ENCODE data around the gene NOL7. TPM values are rescaled to one million over a fixed set of nuclear protein-coding genes. Genes with fewer than 3 reads are reported as not detected.

NOL7 gene
- total and polyA plus RNA-seq, 2 of the 8 experiments (the other 6 are each of a cell fraction or from before 2014, with no cell fraction given) = 16.4 to 70.4 TPM

DNA sequence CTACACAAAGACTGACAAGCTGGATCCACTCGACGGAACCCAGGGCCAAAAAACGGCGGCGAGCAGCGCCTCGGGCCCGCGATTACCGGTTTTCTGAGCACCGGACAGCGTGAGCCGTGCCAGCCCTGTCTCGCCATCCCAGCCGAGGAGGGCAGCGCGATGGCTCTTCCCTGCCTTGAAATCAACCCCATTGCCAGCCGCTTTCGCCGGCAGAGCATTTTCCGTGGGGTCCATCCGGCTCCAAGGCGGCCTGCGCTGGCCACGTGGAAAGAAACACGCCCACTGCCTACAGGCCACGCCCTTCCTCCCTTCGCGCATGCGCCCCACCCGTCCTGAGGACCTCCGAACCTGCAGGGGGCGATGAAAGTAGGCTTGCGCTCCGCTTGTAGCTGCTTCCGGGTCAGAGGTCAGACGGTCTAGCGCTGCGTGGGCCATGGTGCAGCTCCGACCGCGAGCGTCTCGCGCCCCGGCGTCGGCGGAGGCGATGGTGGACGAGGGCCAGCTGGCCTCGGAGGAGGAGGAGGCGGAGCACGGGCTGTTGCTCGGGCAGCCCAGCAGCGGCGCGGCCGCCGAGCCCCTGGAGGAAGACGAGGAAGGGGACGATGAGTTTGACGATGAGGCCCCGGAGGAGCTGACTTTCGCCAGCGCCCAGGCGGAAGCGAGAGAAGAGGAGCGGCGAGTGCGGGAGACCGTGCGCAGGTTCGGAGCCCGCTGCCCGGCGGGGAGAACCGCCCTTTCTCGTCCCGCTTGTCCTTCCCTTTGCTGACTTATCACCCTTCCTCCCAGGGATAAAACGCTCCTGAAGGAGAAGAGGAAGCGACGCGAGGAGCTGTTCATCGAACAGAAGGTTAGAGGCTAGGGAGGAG is at the start of gene NOL7 (continued):
- peak; percentile 29; the same call in 1 of the 2 replicates for TF ChIP-seq TEAD4 (IDR thresholded peaks at IDR 0.05; ENCODE audit: low read depth, low read length)
- TF ChIP-seq EP300 (IDR thresholded peaks at IDR 0.05; ENCODE audit: borderline replicate concordance in 1 of 2, low read depth in 2 of 2, low read length in 2 of 2) = no peak
- 0 out of 4 replicates have a peak, but pooled peaks have one; percentile 14 to 76 for TF ChIP-seq HDAC2 (IDR thresholded peaks at IDR 0.05; ENCODE audit: borderline replicate concordance in 1 of 2, low read depth in 2 of 2, low read length in 2 of 2)
- TF ChIP-seq NRF1 (IDR thresholded peaks at IDR 0.05; ENCODE audit: low read depth, low read length) = peak; percentile 81
- no peak for TF ChIP-seq EZH2 (IDR thresholded peaks at IDR 0.05; ENCODE audit: low read depth, low read length, severe bottlenecking)
- TF ChIP-seq SAP30 (IDR thresholded peaks at IDR 0.05; ENCODE audit: insufficient read depth, insufficient replicate concordance, low read length) = peak; percentile 95
- TF ChIP-seq CHD2 (IDR thresholded peaks at IDR 0.05; ENCODE audit: low read length) = peak; percentile 89
- TF ChIP-seq BACH1 (IDR thresholded peaks at IDR 0.05; ENCODE audit: low read length) = peak; percentile 45
- TF ChIP-seq CBX5 (IDR thresholded peaks at IDR 0.05; ENCODE audit: low read depth, low read length) = no peak
- peak; percentile 90 for TF ChIP-seq POLR2AphosphoS5 (IDR thresholded peaks at IDR 0.05; ENCODE audit: low read depth, low read length)
- TF ChIP-seq JUND (IDR thresholded peaks at IDR 0.05; ENCODE audit: low read length) = no peak
- TF ChIP-seq ZNF274 (IDR thresholded peaks at IDR 0.05; ENCODE audit: borderline replicate concordance, extremely low read depth, low read length) = no peak
- TF ChIP-seq POLR2A (IDR thresholded peaks at IDR 0.05; ENCODE audit: control extremely low read depth in 1 of 2, low read depth in 2 of 2, low read length in 2 of 2) = peak in 1 of 2 experiments; percentile 94; a peak in 2 of 3 replicates
- no peak for TF ChIP-seq BCL11A (IDR thresholded peaks at IDR 0.05; ENCODE audit: low read depth in 2 of 2, low read length in 2 of 2)
- TF ChIP-seq CTBP2 (IDR thresholded peaks at IDR 0.05; ENCODE audit: borderline replicate concordance, insufficient read depth, insufficient read length, low read length) = no peak
- TF ChIP-seq EGR1 (IDR thresholded peaks at IDR 0.05; ENCODE audit: borderline replicate concordance, low read depth, low read length) = 0 out of 2 replicates have a peak, but pooled peaks have one; percentile 37
- no peak; the same call in 1 of the 2 replicates for TF ChIP-seq CEBPB (IDR thresholded peaks at IDR 0.05; ENCODE audit: low read depth, low read length)
- peak; percentile 99 for TF ChIP-seq MAX (IDR thresholded peaks at IDR 0.05)
- peak; percentile 66 for TF ChIP-seq TAF7 (optimal IDR thresholded peaks at IDR 0.05; ENCODE audit: borderline replicate concordance, low read depth, low read length)
- TF ChIP-seq RBBP5 (IDR thresholded peaks at IDR 0.05; ENCODE audit: borderline replicate concordance, low read depth, low read length) = peak; percentile 97
- TF ChIP-seq SIX5 (IDR thresholded peaks at IDR 0.05; ENCODE audit: low read depth, low read length) = no peak
- peak; percentile 56; the same call in 1 of the 2 replicates for TF ChIP-seq SP2 (IDR thresholded peaks at IDR 0.05; ENCODE audit: low read length)
- TF ChIP-seq, protein P1, sequence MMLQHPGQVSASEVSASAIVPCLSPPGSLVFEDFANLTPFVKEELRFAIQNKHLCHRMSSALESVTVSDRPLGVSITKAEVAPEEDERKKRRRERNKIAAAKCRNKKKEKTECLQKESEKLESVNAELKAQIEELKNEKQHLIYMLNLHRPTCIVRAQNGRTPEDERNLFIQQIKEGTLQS (IDR thresholded peaks at IDR 0.05; ENCODE audit: insufficient read depth, low read depth, low read length) = 0 out of 2 replicates have a peak, but pooled peaks have one; percentile 45
